OCI-LY7 (cell line): ENCODE measurements around the gene CABLES1. TPM values are rescaled to one million over a fixed set of nuclear protein-coding genes. Genes with fewer than 3 reads are reported as not detected.

Experiments
- BruUV-seq: library from RNA; stranded (reverse); fragments of 400-500 nt; replicated peaks from 2 replicates; lab custom pipeline; 2021; lab: Mats Ljungman, UMichigan
- CTCF ChIA-PET: fragments of 300-600 bp; sonication (Branson Sonifier 250); formaldehyde crosslinking; loops from one replicate; lab custom pipeline; 2022; ENCODE audit warnings: antibody characterized with exemption; ENCODE audit not compliant: unreplicated experiment; lab: Charles Lee
- POLR2A ChIA-PET: fragments of 300-600 bp; sonication (Branson Sonifier 250); formaldehyde crosslinking; loops from one replicate; lab custom pipeline; 2022; ENCODE audit warnings: antibody characterized with exemption; lab: Charles Lee
- DNase-seq: peaks from one replicate; pipeline ENCODE4 v3.0.0-alpha.2; 2015; ENCODE audit warnings: low spot score
- H2AFZ ChIP-seq: fragments of 200-600 bp; sonication (generic), shearing (Covaris generic); 2 replicates; pipeline ENCODE4 v1.6.1; 2014; ENCODE audit warnings: mild to moderate bottlenecking, antibody characterized with exemption, low read length, moderate library complexity
- H3K27ac ChIP-seq: fragments of 200-600 bp; sonication (generic); 2 replicates; pipeline ENCODE4 v1.5.1; 2014; ENCODE audit warnings: mixed run types, low read depth, mild to moderate bottlenecking, moderate library complexity, low read length, inconsistent platforms; ENCODE audit not compliant: poor library complexity, severe bottlenecking
- H3K36me3 ChIP-seq: fragments of 200-600 bp; sonication (generic); 2 replicates; pipeline ENCODE4 v1.6.1; 2014; ENCODE audit warnings: mild to moderate bottlenecking, antibody characterized with exemption, low read length, moderate library complexity, mixed read lengths; ENCODE audit not compliant: insufficient read depth
- H3K4me1 ChIP-seq: fragments of 200-600 bp; sonication (generic); 2 replicates; pipeline ENCODE4 v1.5.1; 2014; ENCODE audit warnings: mild to moderate bottlenecking, low read length; ENCODE audit not compliant: insufficient read depth, poor library complexity, severe bottlenecking
- H3K4me2 ChIP-seq: fragments of 200-600 bp; sonication (generic); 2 replicates; pipeline ENCODE4 v1.6.1; 2014; ENCODE audit warnings: mild to moderate bottlenecking, low read length
- H3K4me3 ChIP-seq: fragments of 200-600 bp; sonication (generic); 2 replicates; pipeline ENCODE4 v1.5.1; 2014; ENCODE audit warnings: mild to moderate bottlenecking, low read depth, low read length; ENCODE audit not compliant: poor library complexity, severe bottlenecking
- H3K79me2 ChIP-seq: fragments of 200-600 bp; sonication (generic); 2 replicates; pipeline ENCODE4 v1.6.1; 2016; ENCODE audit warnings: low read depth, mild to moderate bottlenecking, low read length, moderate library complexity, mixed read lengths; ENCODE audit not compliant: insufficient read depth
- H3K9me2 ChIP-seq: fragments of 200-600 bp; sonication (generic); 2 replicates; pipeline ENCODE4 v1.6.1; 2016; ENCODE audit warnings: mild to moderate bottlenecking, low read length, mixed read lengths; ENCODE audit not compliant: insufficient read depth
- H3K9me3 ChIP-seq: fragments of 200-600 bp; sonication (generic); 2 replicates; pipeline ENCODE4 v1.6.1; 2014; ENCODE audit warnings: mild to moderate bottlenecking, mixed run types, low read length, mixed read lengths
- H4K20me1 ChIP-seq: fragments of 200-600 bp; sonication (generic); 2 replicates; pipeline ENCODE4 v1.6.1; 2014; ENCODE audit warnings: mild to moderate bottlenecking, antibody characterized with exemption, low read length, moderate library complexity, mixed read lengths; ENCODE audit not compliant: insufficient read depth
- EZH2phosphoT487 ChIP-seq: fragments of 200-600 bp; sonication (generic); IDR thresholded peaks from 2 replicates; pipeline ENCODE4 v1.6.1; 2018; ENCODE audit warnings: low read depth, borderline replicate concordance, mild to moderate bottlenecking, mixed run types, antibody characterized with exemption, low read length, moderate library complexity, mixed read lengths
- intact Hi-C: fragments of 100-400 bp; cut with micrococcal nuclease; formaldehyde crosslinking; loops from one replicate; pipeline ENCODE4 v1.10.0; 2022; ENCODE audit not compliant: unreplicated experiment
- total RNA-seq, 2 experiments: library from RNA; depleted of rRNA in 1 of 2; stranded (reverse); fragments of >200 nt in 1 of 2; shearing (Covaris generic) in 1 of 2; gene quantifications; 2 replicates each; pipeline ENCODE4 v1.2.3, GENCODE V29; 2014 to 2022
- TF ChIP-seq, protein P1 (sequence below): fragments of 200-600 bp; sonication (generic); conservative IDR thresholded peaks from 2 replicates; pipeline ENCODE4 v1.5.1; 2014; ENCODE audit warnings: mild to moderate bottlenecking, antibody characterized with exemption, low read length, moderate library complexity, mixed read lengths

Gene CABLES1
- total RNA-seq, 2 experiments from 2014 or later = 20.6 to 28.7 TPM

- ChIA-PET CTCF (interaction anchor here (0.8 kb wide), 1 partner anchor 17 kb away, joined by 3 read pairs; no protein-coding TSS in a partner anchor), POLR2A (interaction anchor here (1.1 kb wide), 1 partner anchor 26 kb away, joined by 4 read pairs; no protein-coding TSS in a partner anchor)
- Histone ChIP-seq H3K36me3 (peaks cover 57% of the 10 kb centered on the region), H2AFZ (no peak overlapping the region), H3K4me3 (no peak overlapping the region), H3K4me1 (peaks cover 21% of the 10 kb centered on the region), H3K9me3 (no peaks in the 10 kb centered on the region), H4K20me1 (no peaks in the 10 kb centered on the region), H3K9me2 (no peaks in the 10 kb centered on the region), H3K79me2 (no peaks in the 10 kb centered on the region), H3K27ac (no peak overlapping the region), H3K4me2 (no peak overlapping the region)
- intact Hi-C loops = no loop called here
- BruUV-seq = no TSS peak
- peak; percentile 54 for DNase-seq
- no peak for TF ChIP-seq EZH2phosphoT487
- TF ChIP-seq, protein P1, sequence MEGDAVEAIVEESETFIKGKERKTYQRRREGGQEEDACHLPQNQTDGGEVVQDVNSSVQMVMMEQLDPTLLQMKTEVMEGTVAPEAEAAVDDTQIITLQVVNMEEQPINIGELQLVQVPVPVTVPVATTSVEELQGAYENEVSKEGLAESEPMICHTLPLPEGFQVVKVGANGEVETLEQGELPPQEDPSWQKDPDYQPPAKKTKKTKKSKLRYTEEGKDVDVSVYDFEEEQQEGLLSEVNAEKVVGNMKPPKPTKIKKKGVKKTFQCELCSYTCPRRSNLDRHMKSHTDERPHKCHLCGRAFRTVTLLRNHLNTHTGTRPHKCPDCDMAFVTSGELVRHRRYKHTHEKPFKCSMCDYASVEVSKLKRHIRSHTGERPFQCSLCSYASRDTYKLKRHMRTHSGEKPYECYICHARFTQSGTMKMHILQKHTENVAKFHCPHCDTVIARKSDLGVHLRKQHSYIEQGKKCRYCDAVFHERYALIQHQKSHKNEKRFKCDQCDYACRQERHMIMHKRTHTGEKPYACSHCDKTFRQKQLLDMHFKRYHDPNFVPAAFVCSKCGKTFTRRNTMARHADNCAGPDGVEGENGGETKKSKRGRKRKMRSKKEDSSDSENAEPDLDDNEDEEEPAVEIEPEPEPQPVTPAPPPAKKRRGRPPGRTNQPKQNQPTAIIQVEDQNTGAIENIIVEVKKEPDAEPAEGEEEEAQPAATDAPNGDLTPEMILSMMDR = peak; percentile 87
Measured at GRCh38 chr18:23207191-23207955, 72.1 kb downstream of the CABLES1 start.

DNA sequence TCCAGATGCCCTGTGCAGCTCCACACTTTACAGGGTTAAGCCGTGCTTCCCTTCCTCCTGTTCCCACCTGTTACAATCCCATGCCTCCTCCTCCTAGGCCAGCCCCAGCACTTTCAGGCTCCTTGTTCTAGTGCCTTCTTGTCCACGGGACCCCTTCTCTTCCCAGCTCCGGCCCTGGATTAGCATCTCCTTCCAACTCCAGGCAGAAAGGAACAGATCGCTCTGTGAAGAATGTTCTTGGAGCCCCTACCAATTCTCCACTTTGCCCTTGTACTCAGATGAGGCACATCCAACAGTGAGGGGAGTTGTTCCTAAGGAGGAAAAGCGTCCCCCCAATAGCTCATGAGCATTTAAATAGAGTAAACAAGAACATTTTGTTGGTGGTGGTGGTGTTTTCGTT is 72.7 kb downstream of the CABLES1 start:
- H3K4me1 ChIP-seq = peaks cover 21% of the 10 kb centered on the region
- no peaks in the 10 kb centered on the region for H3K9me2 ChIP-seq
- intact Hi-C loops = no loop called here
- no peak overlapping the region for H2AFZ ChIP-seq
- no peak for DNase-seq
- no peak overlapping the region for H3K27ac ChIP-seq
- H3K79me2 ChIP-seq = no peaks in the 10 kb centered on the region
- no TSS peak for BruUV-seq
- no peak overlapping the region for H3K4me3 ChIP-seq
- no peak overlapping the region for H3K4me2 ChIP-seq
- POLR2A ChIA-PET = interaction anchor here (0.8 to 1.3 kb wide), 4 partner anchors 14 to 27 kb away, joined by 3 to 5 read pairs (median 4); no protein-coding TSS in a partner anchor
- CTCF ChIA-PET = interaction anchor here (0.8 kb wide), 1 partner anchor 17 kb away, joined by 3 read pairs; no protein-coding TSS in a partner anchor
- H3K9me3 ChIP-seq = no peaks in the 10 kb centered on the region
- H3K36me3 ChIP-seq = peaks cover 57% of the 10 kb centered on the region
- TF ChIP-seq EZH2phosphoT487 = no peak
- TF ChIP-seq, protein P1 = no peak
- no peaks in the 10 kb centered on the region for H4K20me1 ChIP-seq

DNA sequence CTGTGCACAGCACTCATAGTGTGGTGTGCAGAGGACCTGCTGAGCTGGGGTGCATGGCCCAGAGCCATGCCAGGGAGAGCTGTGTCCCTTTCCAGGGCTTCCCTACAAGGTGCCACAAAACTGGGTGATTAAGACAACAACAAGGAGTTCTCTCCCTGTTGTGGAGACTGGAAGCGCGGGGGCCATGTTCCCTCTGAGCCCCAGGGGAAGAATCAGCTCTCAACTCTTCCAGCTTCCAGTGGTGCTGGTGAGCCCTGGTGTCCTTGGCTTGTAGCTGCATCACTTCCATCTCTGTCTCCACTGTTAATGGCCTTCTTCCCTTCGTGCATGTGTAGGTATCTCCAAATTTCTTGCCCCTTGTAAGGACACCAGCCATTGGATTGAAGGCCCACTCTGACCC is 73.3 kb downstream of the CABLES1 start:
- intact Hi-C loops = no loop called here

More for the DNA sequence above, 73.3 kb downstream of the CABLES1 start:
- Histone ChIP-seq H3K4me3 (no peak overlapping the region), H4K20me1 (no peaks in the 10 kb centered on the region), H3K4me2 (no peak overlapping the region), H3K27ac (no peak overlapping the region), H3K36me3 (peaks cover 57% of the 10 kb centered on the region), H3K79me2 (no peaks in the 10 kb centered on the region), H2AFZ (no peak overlapping the region), H3K9me2 (no peaks in the 10 kb centered on the region), H3K4me1 (peaks cover 17% of the 10 kb centered on the region), H3K9me3 (no peaks in the 10 kb centered on the region)
- no peak for TF ChIP-seq EZH2phosphoT487
- TF ChIP-seq, protein P1 = no peak
- no peak for DNase-seq
- ChIA-PET POLR2A (interaction anchor here (0.8 to 1.3 kb wide), 4 partner anchors 13 to 27 kb away, joined by 3 to 5 read pairs (median 4); no protein-coding TSS in a partner anchor), CTCF (no interaction called here)
- BruUV-seq = no TSS peak
